Inflammatory macrophage (primary cell): ENCODE results near the gene TAL1.

ENCODE experiments used
- DNase-seq, 2 donors: peaks; one replicate each; pipeline ENCODE4 v3.0.0-alpha.2; 2020 to 2022

TAL1 gene

GRCh38 chr1:47229031-47229885 lies 2.8 kb downstream of the TAL1 start:
- no peak for DNase-seq

- DNase-seq, result no peak
These were observed 3.4 kb downstream of the TAL1 start for GRCh38 chr1:47228644-47229030.

GRCh38 chr1:47227341-47228232 lies 4.4 kb downstream of the TAL1 start:
- DNase-seq, result no peak

- DNase-seq, result no peak
These were observed 5.2 kb downstream of the TAL1 start for GRCh38 chr1:47226839-47227215.

GRCh38 chr1:47226121-47226838 lies 5.7 kb downstream of the TAL1 start:
- DNase-seq, result no peak

- no peak for DNase-seq
These were observed 6.5 kb downstream of the TAL1 start for GRCh38 chr1:47225430-47226100.

GRCh38 chr1:47224676-47225399 lies 7.2 kb downstream of the TAL1 start:
- no peak for DNase-seq

GRCh38 chr1:47223921-47224675 lies 7.9 kb downstream of the TAL1 start:
- DNase-seq, result no peak

- DNase-seq, result no peak
These were observed 8.7 kb downstream of the TAL1 start for GRCh38 chr1:47223174-47223920.

GRCh38 chr1:47222476-47222875 lies 9.5 kb downstream of the TAL1 start:
- DNase-seq, result no peak

GRCh38 chr1:47219590-47220220 lies 12.3 kb downstream of the TAL1 start:
- no peak for DNase-seq

- DNase-seq, result no peak
These were observed 13.0 kb downstream of the TAL1 start for GRCh38 chr1:47219001-47219400.

- DNase-seq, result no peak
These were observed 15.6 kb downstream of the TAL1 start for GRCh38 chr1:47216278-47217059.

- no peak for DNase-seq
These were observed 16.3 kb downstream of the TAL1 start for GRCh38 chr1:47215713-47216112.

GRCh38 chr1:47214549-47214948 lies 17.5 kb downstream of the TAL1 start:
- DNase-seq, result peak; percentile 26 to 27

GRCh38 chr1:47213230-47213963 lies 18.6 kb downstream of the TAL1 start:
- no peak for DNase-seq

- no peak for DNase-seq
These were observed 19.3 kb downstream of the TAL1 start for GRCh38 chr1:47212636-47213229.

- DNase-seq, result peak; percentile 44 to 46
These were observed 20.2 kb downstream of the TAL1 start for GRCh38 chr1:47211796-47212269.
